ENCODE measurements around the gene KCTD13. TPM values are rescaled to one million over a fixed set of nuclear protein-coding genes. Genes with fewer than 3 reads are reported as not detected.
A peak's percentile ranks its signal among the peaks of the same experiment; 100 is the strongest.
"Not testable (repeated sequence)": the region's sequence is repeated elsewhere in the genome, so short reads cannot be mapped to it uniquely, and the experiment has no call there.

KCTD13 gene
- total and polyA plus RNA-seq, 3 experiments from 2014 or later, result 15.9 to 37.1 (median 35.7) TPM

GRCh38 chr16:29897333-29897732 is 28.7 kb downstream of the KCTD13 start:
- POLR2A ChIA-PET, result no interaction called here
- no peaks in the 10 kb centered on the region for H3K9me3 ChIP-seq (ENCODE audit: low read length)
- peaks cover 7% of the 10 kb centered on the region for H3K4me1 ChIP-seq (ENCODE audit: insufficient read depth, low read length)
- no peak overlapping the region for H3K4me3 ChIP-seq (ENCODE audit: low read length)
- CTCF ChIA-PET, result no interaction called here
- DNase-seq, result no peak
- H3K27me3 ChIP-seq (ENCODE audit: insufficient read depth, low read length, poor library complexity, severe bottlenecking), result peaks cover 26% of the 10 kb centered on the region
- no peaks in the 10 kb centered on the region for H3K36me3 ChIP-seq (ENCODE audit: insufficient read depth, low read length)
- Mint-ChIP-seq H3K4me3 (peak overlapping the region in 1 of 7 donors; percentile 24), H3K9me3 (no peaks in the 10 kb centered on the region), H3K27me3 (peaks cover 15 to 35% of the 10 kb centered on the region in 2 donors), H3K4me1 (peaks cover 0 to 9% (median 5%) of the 10 kb centered on the region in 3 donors), H3K36me3 (peaks cover 0 to 3% (median 0%) of the 10 kb centered on the region in 3 donors), H3K27ac (no peak overlapping the region)
- no peak overlapping the region for H3K27ac ChIP-seq (ENCODE audit: low read depth, low read length)

DNA sequence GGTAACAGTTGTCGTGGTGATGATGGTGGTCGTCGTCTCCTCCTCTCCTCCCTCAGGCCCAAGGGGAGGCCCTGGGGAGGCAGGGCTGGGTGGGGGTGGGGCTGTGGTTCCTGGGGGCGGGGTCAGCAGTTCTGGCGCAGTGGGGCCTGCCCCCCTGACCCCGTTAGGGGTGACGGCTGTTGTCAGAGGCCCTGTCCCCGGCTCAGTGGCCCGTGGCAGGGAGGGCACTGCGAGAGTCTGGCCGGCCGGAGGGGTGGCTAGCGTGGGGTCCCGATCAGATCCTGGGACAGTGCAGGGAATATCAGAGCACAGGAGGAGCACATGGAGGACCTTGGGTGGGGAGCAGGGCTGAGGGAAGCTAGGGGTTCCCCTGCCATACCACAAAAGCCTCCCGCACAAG is 29.2 kb downstream of the KCTD13 start:
- Mint-ChIP-seq H3K4me1 (peaks cover 0 to 9% (median 5%) of the 10 kb centered on the region in 3 donors), H3K9me3 (no peaks in the 10 kb centered on the region), H3K4me3 (peak overlapping the region in 1 of 7 donors; percentile 41), H3K36me3 (peaks cover 0 to 3% (median 0%) of the 10 kb centered on the region in 3 donors), H3K27ac (no peak overlapping the region), H3K27me3 (peaks cover 15 to 35% of the 10 kb centered on the region in 2 donors)
- H3K4me1 ChIP-seq (ENCODE audit: insufficient read depth, low read length), result peaks cover 7% of the 10 kb centered on the region
- POLR2A ChIA-PET, result no interaction called here
- no peak overlapping the region for H3K4me3 ChIP-seq (ENCODE audit: low read length)
- no peak for DNase-seq
- no peak overlapping the region for H3K27ac ChIP-seq (ENCODE audit: low read depth, low read length)
- no peaks in the 10 kb centered on the region for H3K36me3 ChIP-seq (ENCODE audit: insufficient read depth, low read length)
- CTCF ChIA-PET, result no interaction called here
- no peaks in the 10 kb centered on the region for H3K9me3 ChIP-seq (ENCODE audit: low read length)
- H3K27me3 ChIP-seq (ENCODE audit: insufficient read depth, low read length, poor library complexity, severe bottlenecking), result peaks cover 26% of the 10 kb centered on the region

DNA sequence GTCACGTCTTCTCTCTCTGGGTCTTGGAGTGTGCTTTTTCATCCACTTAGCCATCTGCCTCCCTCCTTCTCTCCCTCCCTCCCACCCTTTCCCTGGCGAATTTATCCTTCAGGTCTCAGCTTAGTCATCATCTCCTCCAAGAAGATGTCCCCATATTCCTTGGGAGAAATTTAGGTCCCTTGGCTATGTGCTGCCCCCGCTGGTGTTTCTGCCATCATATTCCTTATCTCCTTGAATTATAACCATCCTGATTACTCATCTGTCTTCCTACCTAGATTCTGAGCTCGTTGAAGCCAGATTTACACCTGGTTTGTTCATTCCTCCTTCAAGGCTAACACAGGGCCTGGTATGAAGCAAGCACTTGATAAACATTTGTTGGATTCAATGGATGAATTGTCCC is 31.7 kb downstream of the KCTD13 start:
- H3K9me3 ChIP-seq (ENCODE audit: low read length), result no peaks in the 10 kb centered on the region
- peaks cover 0 to 1% (median 0%) of the 10 kb centered on the region in 5 donors for H3K9me3 Mint-ChIP-seq
- H3K36me3 ChIP-seq (ENCODE audit: insufficient read depth, low read length), result no peaks in the 10 kb centered on the region
- ChIA-PET CTCF (interaction anchor here (0.6 kb wide), 1 partner anchor 45 kb away, joined by 3 read pairs; no protein-coding TSS in a partner anchor), POLR2A (no interaction called here)
- no peak overlapping the region for H3K27ac Mint-ChIP-seq
- peaks cover 0 to 3% (median 0%) of the 10 kb centered on the region in 3 donors for H3K36me3 Mint-ChIP-seq
- peaks cover 13 to 35% of the 10 kb centered on the region in 2 donors for H3K27me3 Mint-ChIP-seq
- no peak overlapping the region for H3K4me3 ChIP-seq (ENCODE audit: low read length)
- no peak for DNase-seq
- H3K4me3 Mint-ChIP-seq, result peak overlapping the region in 1 of 7 donors; percentile 52
- peaks cover 2% of the 10 kb centered on the region for H3K4me1 ChIP-seq (ENCODE audit: insufficient read depth, low read length)
- peaks cover 0 to 5% (median 2%) of the 10 kb centered on the region in 3 donors for H3K4me1 Mint-ChIP-seq
- no peak overlapping the region for H3K27ac ChIP-seq (ENCODE audit: low read depth, low read length)
- H3K27me3 ChIP-seq (ENCODE audit: insufficient read depth, low read length, poor library complexity, severe bottlenecking), result peaks cover 21% of the 10 kb centered on the region

GRCh38 chr16:29893553-29893952 is 32.5 kb downstream of the KCTD13 start:
- Mint-ChIP-seq H3K9me3 (peaks cover 0 to 1% (median 0%) of the 10 kb centered on the region in 5 donors), H3K4me1 (peaks cover 0 to 3% (median under 1%) of the 10 kb centered on the region in 3 donors), H3K27ac (no peak overlapping the region), H3K36me3 (peaks cover 0 to 3% (median 0%) of the 10 kb centered on the region in 3 donors), H3K4me3 (no peak overlapping the region), H3K27me3 (peaks cover 14 to 37% of the 10 kb centered on the region in 2 donors)
- Histone ChIP-seq H3K9me3 (ENCODE audit: low read length) (no peaks in the 10 kb centered on the region), H3K27ac (ENCODE audit: low read depth, low read length) (no peak overlapping the region), H3K27me3 (ENCODE audit: insufficient read depth, low read length, poor library complexity, severe bottlenecking) (peaks cover 13% of the 10 kb centered on the region), H3K36me3 (ENCODE audit: insufficient read depth, low read length) (no peaks in the 10 kb centered on the region), H3K4me1 (ENCODE audit: insufficient read depth, low read length) (no peaks in the 10 kb centered on the region), H3K4me3 (ENCODE audit: low read length) (no peak overlapping the region)
- ChIA-PET CTCF (no interaction called here), POLR2A (no interaction called here)
- no peak for DNase-seq

GRCh38 chr16:29892458-29892813 is 33.6 kb downstream of the KCTD13 start:
- H3K4me3 ChIP-seq (ENCODE audit: low read length), result no peak overlapping the region
- no peaks in the 10 kb centered on the region for H3K36me3 ChIP-seq (ENCODE audit: insufficient read depth, low read length)
- CTCF ChIA-PET, result no interaction called here
- no peaks in the 10 kb centered on the region for H3K4me1 ChIP-seq (ENCODE audit: insufficient read depth, low read length)
- H3K27ac Mint-ChIP-seq, result no peak overlapping the region
- peaks cover 0 to 3% (median 0%) of the 10 kb centered on the region in 3 donors for H3K36me3 Mint-ChIP-seq
- peaks cover 14 to 25% of the 10 kb centered on the region in 2 donors for H3K27me3 Mint-ChIP-seq
- H3K4me3 Mint-ChIP-seq, result no peak overlapping the region
- H3K27me3 ChIP-seq (ENCODE audit: insufficient read depth, low read length, poor library complexity, severe bottlenecking), result peaks cover 4% of the 10 kb centered on the region
- POLR2A ChIA-PET, result no interaction called here
- H3K27ac ChIP-seq (ENCODE audit: low read depth, low read length), result no peak overlapping the region
- no peak for DNase-seq
- H3K9me3 ChIP-seq (ENCODE audit: low read length), result no peaks in the 10 kb centered on the region
- H3K4me1 Mint-ChIP-seq, result no peaks in the 10 kb centered on the region
- peaks cover 0 to 1% (median 0%) of the 10 kb centered on the region in 5 donors for H3K9me3 Mint-ChIP-seq

DNA sequence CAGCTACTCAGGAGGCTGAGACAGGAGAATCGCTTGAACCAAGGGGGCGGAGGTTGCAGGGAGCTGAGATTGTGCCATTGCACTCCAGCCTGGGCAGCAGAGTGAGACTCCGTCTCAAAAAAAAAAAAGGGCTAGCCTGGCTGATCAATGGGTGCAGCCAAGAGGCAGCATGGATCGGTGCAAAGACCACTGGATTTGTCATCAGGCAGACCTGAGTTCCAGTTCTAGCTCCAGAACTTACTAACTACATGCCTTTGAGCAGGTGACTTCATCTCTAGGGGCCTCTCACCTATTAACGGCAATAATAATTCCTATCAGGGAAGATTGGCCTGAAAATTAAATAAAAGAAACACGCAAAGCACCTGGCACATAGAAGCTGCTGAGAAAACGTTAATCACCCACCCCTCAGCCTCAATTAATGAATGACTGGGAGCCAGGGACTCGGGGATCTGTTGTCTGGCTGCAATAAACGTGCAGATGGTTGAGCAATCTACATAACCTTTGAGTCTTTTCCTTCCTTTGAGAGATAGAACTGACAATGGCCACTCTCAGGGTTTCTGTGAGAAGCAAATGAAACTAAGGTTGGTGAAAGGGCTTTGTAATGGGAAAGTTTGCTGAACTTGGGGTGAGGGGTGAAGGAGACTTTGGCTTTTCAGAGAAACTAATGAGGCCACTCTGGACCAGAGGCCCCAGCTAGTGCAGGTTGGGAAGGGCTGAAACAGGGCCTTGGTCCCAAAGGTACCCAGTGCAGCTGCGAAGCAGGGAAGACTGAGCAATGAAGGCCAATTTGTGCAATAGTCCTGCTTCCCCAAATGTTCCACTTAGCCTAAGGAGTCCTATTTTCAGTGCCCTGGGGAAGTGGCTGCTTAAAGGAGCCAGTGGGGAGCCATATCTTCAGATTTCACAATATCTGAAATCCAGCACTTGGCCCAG is 34.2 kb downstream of the KCTD13 start:
- POLR2A ChIA-PET, result no interaction called here
- Histone ChIP-seq H3K9me3 (ENCODE audit: low read length) (no peaks in the 10 kb centered on the region), H3K27me3 (ENCODE audit: insufficient read depth, low read length, poor library complexity, severe bottlenecking) (peaks cover 4% of the 10 kb centered on the region), H3K36me3 (ENCODE audit: insufficient read depth, low read length) (no peaks in the 10 kb centered on the region), H3K4me3 (ENCODE audit: low read length) (no peak overlapping the region), H3K4me1 (ENCODE audit: insufficient read depth, low read length) (no peaks in the 10 kb centered on the region), H3K27ac (ENCODE audit: low read depth, low read length) (no peak overlapping the region)
- Mint-ChIP-seq H3K9me3 (peaks cover 0 to 1% (median 0%) of the 10 kb centered on the region in 5 donors), H3K4me1 (no peaks in the 10 kb centered on the region), H3K27ac (no peak overlapping the region), H3K27me3 (peaks cover 12 to 21% of the 10 kb centered on the region in 2 donors), H3K4me3 (no peak overlapping the region), H3K36me3 (no peaks in the 10 kb centered on the region)
- DNase-seq, result no peak
- CTCF ChIA-PET, result interaction anchor here (1.3 kb wide), 1 partner anchor 44 kb away, joined by 3 read pairs; no protein-coding TSS in a partner anchor

DNA sequence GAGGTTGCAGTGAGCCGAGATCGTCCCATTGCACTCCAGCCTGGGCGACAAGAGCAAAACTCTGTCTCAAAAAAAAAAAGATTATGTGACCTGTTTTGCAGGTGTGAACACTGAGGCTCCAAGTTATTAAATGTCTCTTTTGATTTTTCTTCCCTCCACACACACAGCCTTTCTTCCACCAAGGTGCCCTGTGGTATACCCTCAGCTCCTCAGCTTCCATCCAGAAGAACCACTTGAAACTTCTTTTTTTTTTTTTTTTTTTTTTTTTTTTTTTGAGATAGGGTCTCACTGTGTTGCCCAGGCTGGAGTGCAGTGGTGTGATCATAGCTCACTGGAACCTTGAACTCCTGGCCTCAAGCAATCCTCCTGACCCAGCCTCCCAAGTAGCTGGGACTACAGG is 36.7 kb downstream of the KCTD13 start:
- H3K36me3 ChIP-seq (ENCODE audit: insufficient read depth, low read length); H3K4me1 ChIP-seq (ENCODE audit: insufficient read depth, low read length); H3K4me1 Mint-ChIP-seq; H3K27ac Mint-ChIP-seq; H3K9me3 Mint-ChIP-seq; H3K9me3 ChIP-seq (ENCODE audit: low read length); H3K4me3 Mint-ChIP-seq; POLR2A ChIA-PET; H3K4me3 ChIP-seq (ENCODE audit: low read length); H3K27ac ChIP-seq (ENCODE audit: low read depth, low read length); H3K27me3 ChIP-seq (ENCODE audit: insufficient read depth, low read length, poor library complexity, severe bottlenecking); H3K27me3 Mint-ChIP-seq; H3K36me3 Mint-ChIP-seq; DNase-seq: not testable (repeated sequence)
- CTCF ChIA-PET, result interaction anchor here (1.2 to 2.1 kb wide), 2 partner anchors 41 to 198 kb away, joined by 3 to 5 read pairs; no protein-coding TSS in a partner anchor

GRCh38 chr16:29883987-29884386 is 42.0 kb downstream of the KCTD13 start:
- Mint-ChIP-seq H3K27me3 (peaks cover 19 to 30% of the 10 kb centered on the region in 2 donors), H3K9me3 (no peaks in the 10 kb centered on the region), H3K36me3 (no peaks in the 10 kb centered on the region), H3K4me3 (no peak overlapping the region), H3K27ac (no peak overlapping the region), H3K4me1 (no peaks in the 10 kb centered on the region)
- no peaks in the 10 kb centered on the region for H3K36me3 ChIP-seq (ENCODE audit: insufficient read depth, low read length)
- ChIA-PET CTCF (no interaction called here), POLR2A (no interaction called here)
- H3K9me3 ChIP-seq (ENCODE audit: low read length), result no peaks in the 10 kb centered on the region
- H3K27me3 ChIP-seq (ENCODE audit: insufficient read depth, low read length, poor library complexity, severe bottlenecking), result no peaks in the 10 kb centered on the region
- H3K27ac ChIP-seq (ENCODE audit: low read depth, low read length), result no peak overlapping the region
- H3K4me1 ChIP-seq (ENCODE audit: insufficient read depth, low read length), result no peaks in the 10 kb centered on the region
- no peak for DNase-seq
- H3K4me3 ChIP-seq (ENCODE audit: low read length), result no peak overlapping the region
